ENCODE data around the gene EARS2. TPM values are rescaled to one million over a fixed set of nuclear protein-coding genes. Genes with fewer than 3 reads are reported as not detected.

EARS2 gene
- total RNA-seq, 4 donors from 2014 or later, result 16.8 to 27.1 (median 20.7) TPM

- 15 to 25% methylated on average over 12 of the region's 12 CpGs for WGBS, 2 donors
These were observed 60.2 kb downstream of the EARS2 start for GRCh38 chr16:23496821-23497542.

GRCh38 chr16:23495671-23496070, 61.5 kb downstream of the EARS2 start:
- intact Hi-C loops (cut with DNase I; ENCODE audit: low total_unique reads), result no loop called here
- no peak for TF ChIP-seq CTCF (IDR thresholded peaks at IDR 0.05)
- no peak overlapping the region for H3K4me3 ChIP-seq (ENCODE audit: low read depth, poor library complexity, severe bottlenecking)
- 90 to 95% methylated on average over 4 of the region's 4 CpGs for WGBS, 2 donors
- DNase-seq (ENCODE audit: low spot score in 2 of 2), result no peak

More at GRCh38 chr16:23496821-23497542, 60.2 kb downstream of the EARS2 start:
- TF ChIP-seq POLR2A (IDR thresholded peaks at IDR 0.05) (no peak), CTCF (IDR thresholded peaks at IDR 0.05) (no peak)
- intact Hi-C loops (cut with DNase I; ENCODE audit: low total_unique reads), result no loop called here
- peak; percentile 68 to 90 for DNase-seq (ENCODE audit: low spot score in 2 of 2)
- no peak overlapping the region for H3K4me3 ChIP-seq (ENCODE audit: low read depth, poor library complexity, severe bottlenecking)

- intact Hi-C loops (cut with DNase I; ENCODE audit: low total_unique reads), result no loop called here
- no peak for DNase-seq (ENCODE audit: low spot score in 2 of 2)
- WGBS, 2 donors, result 66 to 71% methylated on average over 11 of the region's 11 CpGs
- TF ChIP-seq POLR2A (IDR thresholded peaks at IDR 0.05) (no peak), CTCF (IDR thresholded peaks at IDR 0.05) (no peak)
- no peak overlapping the region for H3K4me3 ChIP-seq (ENCODE audit: low read depth, poor library complexity, severe bottlenecking)
These were observed 63.0 kb downstream of the EARS2 start for GRCh38 chr16:23494188-23494587.

GRCh38 chr16:23491490-23492391, 65.4 kb downstream of the EARS2 start:
- no peak overlapping the region for H3K4me3 ChIP-seq (ENCODE audit: low read depth, poor library complexity, severe bottlenecking)
- no peak for DNase-seq (ENCODE audit: low spot score in 2 of 2)
- 44 to 50% methylated on average over 14 of the region's 14 CpGs for WGBS, 2 donors
- intact Hi-C loops (cut with DNase I; ENCODE audit: low total_unique reads), result no loop called here
- no peak for TF ChIP-seq POLR2A (IDR thresholded peaks at IDR 0.05)
- TF ChIP-seq CTCF (IDR thresholded peaks at IDR 0.05), result no peak

GRCh38 chr16:23486480-23486879, 70.7 kb downstream of the EARS2 start:
- H3K4me3 ChIP-seq (ENCODE audit: low read depth, poor library complexity, severe bottlenecking), result no peak overlapping the region
- intact Hi-C loops (cut with DNase I; ENCODE audit: low total_unique reads), result no loop called here
- no peak for DNase-seq (ENCODE audit: low spot score in 2 of 2)
- 52 to 66% methylated on average over 5 of the region's 5 CpGs for WGBS, 2 donors
- TF ChIP-seq POLR2A (IDR thresholded peaks at IDR 0.05), result no peak
- no peak for TF ChIP-seq CTCF (IDR thresholded peaks at IDR 0.05)

Data from lower leg skin (tissue), 4 donors.